Neural progenitor cell (in vitro differentiated cells): ENCODE results near the gene NFKBIE.

Experiments
- EZH2 ChIP-seq: fragments of 200-600 bp; sonication (generic); IDR thresholded peaks from 2 replicates; pipeline ENCODE4 v1.6.1; 2017; ENCODE audit warnings: antibody characterized with exemption, mild to moderate bottlenecking, moderate library complexity
- EZH2phosphoT487 ChIP-seq: fragments of 200-600 bp; sonication (generic); IDR thresholded peaks from 2 replicates; pipeline ENCODE4 v1.6.1; 2017; ENCODE audit warnings: antibody characterized with exemption
- TF ChIP-seq, protein P1 (sequence below): fragments of 200-600 bp; sonication (generic); IDR thresholded peaks from 2 replicates; pipeline ENCODE4 v1.5.1; 2017; ENCODE audit warnings: antibody characterized with exemption, mild to moderate bottlenecking

DNA sequence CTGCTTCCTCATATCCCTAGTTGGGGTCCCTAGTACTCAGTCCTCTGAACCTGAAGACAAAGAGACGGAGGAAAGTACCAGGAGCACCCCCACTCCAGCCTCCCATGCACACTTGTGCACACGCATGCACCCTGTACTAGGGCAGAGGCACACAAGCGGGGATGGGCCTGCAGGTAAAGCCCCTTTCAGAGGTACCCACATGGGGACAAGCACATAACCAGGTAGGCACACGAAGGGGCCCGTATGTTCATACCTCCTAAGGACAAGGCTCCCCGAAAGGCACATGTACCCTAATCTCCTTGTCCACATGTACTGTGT is 6.0 kb upstream of the NFKBIE start:
- TF ChIP-seq, protein P1, sequence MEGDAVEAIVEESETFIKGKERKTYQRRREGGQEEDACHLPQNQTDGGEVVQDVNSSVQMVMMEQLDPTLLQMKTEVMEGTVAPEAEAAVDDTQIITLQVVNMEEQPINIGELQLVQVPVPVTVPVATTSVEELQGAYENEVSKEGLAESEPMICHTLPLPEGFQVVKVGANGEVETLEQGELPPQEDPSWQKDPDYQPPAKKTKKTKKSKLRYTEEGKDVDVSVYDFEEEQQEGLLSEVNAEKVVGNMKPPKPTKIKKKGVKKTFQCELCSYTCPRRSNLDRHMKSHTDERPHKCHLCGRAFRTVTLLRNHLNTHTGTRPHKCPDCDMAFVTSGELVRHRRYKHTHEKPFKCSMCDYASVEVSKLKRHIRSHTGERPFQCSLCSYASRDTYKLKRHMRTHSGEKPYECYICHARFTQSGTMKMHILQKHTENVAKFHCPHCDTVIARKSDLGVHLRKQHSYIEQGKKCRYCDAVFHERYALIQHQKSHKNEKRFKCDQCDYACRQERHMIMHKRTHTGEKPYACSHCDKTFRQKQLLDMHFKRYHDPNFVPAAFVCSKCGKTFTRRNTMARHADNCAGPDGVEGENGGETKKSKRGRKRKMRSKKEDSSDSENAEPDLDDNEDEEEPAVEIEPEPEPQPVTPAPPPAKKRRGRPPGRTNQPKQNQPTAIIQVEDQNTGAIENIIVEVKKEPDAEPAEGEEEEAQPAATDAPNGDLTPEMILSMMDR: no peak
- TF ChIP-seq EZH2phosphoT487 (no peak), EZH2 (no peak)
